Nephron (organoid): ENCODE data around the gene ID4.

Experiments used
- H3K27ac Mint-ChIP-seq, 3 experiments: 2 replicates each; pipeline ENCODE4 v1.8.0; 2020; ENCODE audit warnings: mixed read lengths in 3 of 3, mild to moderate bottlenecking in 2 of 3, moderate library complexity in 1 of 3
- H3K27me3 Mint-ChIP-seq: 2 replicates; pipeline ENCODE4 v1.8.0; 2021; ENCODE audit warnings: low read depth, mild to moderate bottlenecking, moderate library complexity, mixed read lengths
- H3K36me3 Mint-ChIP-seq: 2 replicates; pipeline ENCODE4 v1.8.0; 2020; ENCODE audit warnings: low read depth, mixed read lengths
- H3K4me1 Mint-ChIP-seq: 2 replicates; pipeline ENCODE4 v1.8.0; 2020; ENCODE audit warnings: mixed read lengths
- H3K4me3 Mint-ChIP-seq, 3 experiments: 2 replicates each; pipeline ENCODE4 v1.8.0; 2020; ENCODE audit warnings: mild to moderate bottlenecking in 3 of 3, mixed read lengths in 3 of 3, moderate library complexity in 2 of 3
- H3K9me3 Mint-ChIP-seq: 2 replicates; pipeline ENCODE4 v1.8.0; 2020; ENCODE audit warnings: mixed read lengths
- TF ChIP-seq, protein P1 (sequence below), 3 experiments: fragments of 200-600 bp; sonication (generic); IDR thresholded peaks; one replicate each; pipeline ENCODE4 v1.5.0; 2021; ENCODE audit warnings: antibody characterized with exemption in 3 of 3; ENCODE audit not compliant: unreplicated experiment in 3 of 3

Gene ID4

DNA sequence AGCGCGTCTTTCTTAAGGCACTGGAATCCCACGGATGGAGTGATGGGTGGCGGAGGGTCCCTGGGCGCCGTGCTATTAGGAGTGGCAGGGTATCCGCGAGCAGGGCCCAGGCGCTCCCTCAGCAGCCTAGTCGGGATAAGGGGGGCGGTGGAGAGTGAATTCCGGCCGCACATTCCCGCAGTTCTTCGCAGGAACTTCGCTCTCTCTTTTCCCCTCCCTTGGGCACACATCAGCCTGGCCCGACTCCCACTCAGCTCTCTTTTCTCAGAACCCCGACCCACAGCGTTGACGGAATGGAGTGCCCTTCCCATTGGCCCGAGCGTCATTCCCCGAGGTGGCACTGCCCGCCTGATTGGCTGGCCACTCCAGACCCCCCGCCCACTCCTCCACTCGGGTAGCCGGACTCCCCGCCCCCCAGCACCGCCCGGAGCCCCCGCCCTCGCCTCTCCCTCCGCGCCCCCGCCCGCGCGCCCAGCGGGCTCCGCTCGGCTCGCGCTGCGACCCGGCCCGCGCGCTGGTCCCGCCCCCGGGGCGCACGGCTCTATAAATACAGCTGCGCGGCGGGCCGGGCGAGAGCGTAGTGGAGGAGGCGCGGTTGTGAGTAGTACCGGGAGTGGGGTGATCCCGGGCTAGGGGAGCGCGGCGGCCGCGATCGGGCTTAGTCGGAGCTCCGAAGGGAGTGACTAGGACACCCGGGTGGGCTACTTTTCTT is at the start of gene ID4:
TSS of gene ID4 (plus strand) at position 572 of the 712 bp plus-strand sequence. CDS start 385 bp downstream, outside the sequence.
- Mint-ChIP-seq H3K9me3 (no peaks in the 10 kb centered on the region), H3K27me3 (peaks cover 9% of the 10 kb centered on the region), H3K4me3 (peak within 1 kb of the TSS; percentile 85 to 94 (median 93)), H3K36me3 (peaks cover 22% of the 10 kb centered on the region), H3K4me1 (peaks cover 12% of the 10 kb centered on the region), H3K27ac (peak within 1 kb of the TSS; percentile 86 to 95 (median 95))
- TF ChIP-seq, protein P1, sequence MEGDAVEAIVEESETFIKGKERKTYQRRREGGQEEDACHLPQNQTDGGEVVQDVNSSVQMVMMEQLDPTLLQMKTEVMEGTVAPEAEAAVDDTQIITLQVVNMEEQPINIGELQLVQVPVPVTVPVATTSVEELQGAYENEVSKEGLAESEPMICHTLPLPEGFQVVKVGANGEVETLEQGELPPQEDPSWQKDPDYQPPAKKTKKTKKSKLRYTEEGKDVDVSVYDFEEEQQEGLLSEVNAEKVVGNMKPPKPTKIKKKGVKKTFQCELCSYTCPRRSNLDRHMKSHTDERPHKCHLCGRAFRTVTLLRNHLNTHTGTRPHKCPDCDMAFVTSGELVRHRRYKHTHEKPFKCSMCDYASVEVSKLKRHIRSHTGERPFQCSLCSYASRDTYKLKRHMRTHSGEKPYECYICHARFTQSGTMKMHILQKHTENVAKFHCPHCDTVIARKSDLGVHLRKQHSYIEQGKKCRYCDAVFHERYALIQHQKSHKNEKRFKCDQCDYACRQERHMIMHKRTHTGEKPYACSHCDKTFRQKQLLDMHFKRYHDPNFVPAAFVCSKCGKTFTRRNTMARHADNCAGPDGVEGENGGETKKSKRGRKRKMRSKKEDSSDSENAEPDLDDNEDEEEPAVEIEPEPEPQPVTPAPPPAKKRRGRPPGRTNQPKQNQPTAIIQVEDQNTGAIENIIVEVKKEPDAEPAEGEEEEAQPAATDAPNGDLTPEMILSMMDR (IDR thresholded peaks at IDR 0.05; ENCODE audit: unreplicated experiment in 3 of 3): no peak

GRCh38 chr6:19788686-19789085 is 48.5 kb upstream of the ID4 start:
- Mint-ChIP-seq H3K9me3 (no peaks in the 10 kb centered on the region), H3K4me1 (peaks cover 17% of the 10 kb centered on the region), H3K27ac (peak overlapping the region in 2 of 3 experiments; percentile 38 to 39), H3K36me3 (no peaks in the 10 kb centered on the region), H3K4me3 (no peak overlapping the region), H3K27me3 (no peaks in the 10 kb centered on the region)
- TF ChIP-seq, protein P1 (IDR thresholded peaks at IDR 0.05; ENCODE audit: unreplicated experiment in 3 of 3): no peak

GRCh38 chr6:19789100-19789803 is 47.9 kb upstream of the ID4 start:
- H3K4me3 Mint-ChIP-seq: no peak overlapping the region
- H3K36me3 Mint-ChIP-seq: no peaks in the 10 kb centered on the region
- TF ChIP-seq, protein P1 (IDR thresholded peaks at IDR 0.05; ENCODE audit: unreplicated experiment in 3 of 3): no peak
- H3K27me3 Mint-ChIP-seq: no peaks in the 10 kb centered on the region
- H3K27ac Mint-ChIP-seq: peak overlapping the region in 2 of 3 experiments; percentile 38 to 56
- no peaks in the 10 kb centered on the region for H3K9me3 Mint-ChIP-seq
- H3K4me1 Mint-ChIP-seq: peaks cover 17% of the 10 kb centered on the region

DNA sequence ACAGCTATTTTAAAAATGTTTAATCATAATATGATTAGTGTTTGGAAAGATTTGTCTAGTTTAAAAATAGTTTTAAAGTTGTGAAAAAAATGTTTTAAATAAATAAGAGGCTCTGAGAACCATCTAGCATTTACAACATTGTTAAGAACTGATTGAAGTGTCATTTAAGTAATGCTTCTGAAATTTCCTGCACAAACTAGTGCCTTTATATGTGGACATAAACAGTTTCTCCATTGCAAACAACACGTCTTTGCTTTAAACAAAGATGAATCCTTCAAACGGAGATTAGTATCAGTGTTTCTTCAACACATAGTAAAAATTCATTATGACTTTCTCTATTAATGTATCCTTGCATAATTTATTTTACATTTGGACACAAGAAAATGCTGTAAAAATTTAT is 45.9 kb upstream of the ID4 start:
- TF ChIP-seq, protein P1 (IDR thresholded peaks at IDR 0.05; ENCODE audit: unreplicated experiment in 3 of 3): no peak

DNA sequence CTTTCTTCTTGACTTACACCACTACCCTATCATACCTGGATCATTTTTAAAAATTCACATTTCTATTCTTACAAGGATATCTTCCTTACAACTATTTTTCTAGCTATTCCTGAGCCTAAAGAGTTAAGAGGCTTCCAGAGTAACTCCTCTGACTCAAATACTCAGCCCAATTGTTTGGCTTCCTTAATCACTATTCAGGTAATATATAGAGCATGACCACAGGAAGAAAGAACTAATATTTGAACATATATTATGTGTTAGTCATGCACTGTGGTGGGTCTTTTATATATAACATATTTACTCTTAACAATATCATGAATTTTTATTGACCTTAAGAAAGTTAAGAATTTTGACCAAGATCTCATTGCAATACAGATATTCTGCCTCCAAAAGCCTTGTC is 42.0 kb upstream of the ID4 start:
- H3K9me3 Mint-ChIP-seq: peaks cover 25% of the 10 kb centered on the region
- no peak overlapping the region for H3K4me3 Mint-ChIP-seq
- H3K27me3 Mint-ChIP-seq: no peaks in the 10 kb centered on the region
- peak overlapping the region in 1 of 3 experiments; percentile 12 for H3K27ac Mint-ChIP-seq
- H3K36me3 Mint-ChIP-seq: peaks cover 31% of the 10 kb centered on the region
- TF ChIP-seq, protein P1 (IDR thresholded peaks at IDR 0.05; ENCODE audit: unreplicated experiment in 3 of 3): no peak
- H3K4me1 Mint-ChIP-seq: peaks cover 9% of the 10 kb centered on the region

More for the DNA sequence above, 45.9 kb upstream of the ID4 start:
- Mint-ChIP-seq H3K9me3 (peaks cover 2% of the 10 kb centered on the region), H3K4me1 (peaks cover 17% of the 10 kb centered on the region), H3K36me3 (peaks cover 2% of the 10 kb centered on the region), H3K4me3 (no peak overlapping the region), H3K27ac (no peak overlapping the region), H3K27me3 (no peaks in the 10 kb centered on the region)
